Endodermal cell (in vitro differentiated cells): ENCODE data around the gene MTOR. TPM values are rescaled to one million over a fixed set of nuclear protein-coding genes. Genes with fewer than 3 reads are reported as not detected.
"Not testable (repeated sequence)": the region's sequence is repeated elsewhere in the genome, so short reads cannot be mapped to it uniquely, and the experiment has no call there.

Experiments
- DNase-seq: peaks from one replicate; pipeline ENCODE4 v3.0.0-alpha.2; 2017
- H3K27ac ChIP-seq: 2 replicates; pipeline ENCODE4 v1.5.1; 2013; ENCODE audit warnings: mild to moderate bottlenecking, low read depth, low read length, moderate library complexity
- H3K27me3 ChIP-seq: 2 replicates; pipeline ENCODE4 v1.6.1; 2013; ENCODE audit warnings: mild to moderate bottlenecking, low read length, moderate library complexity; ENCODE audit not compliant: insufficient read depth, control insufficient read depth, poor library complexity, severe bottlenecking
- H3K36me3 ChIP-seq: 2 replicates; pipeline ENCODE4 v1.7.0; 2013; ENCODE audit warnings: mild to moderate bottlenecking, low read length, moderate library complexity; ENCODE audit not compliant: control insufficient read depth, insufficient read depth
- H3K4me1 ChIP-seq: one replicate; pipeline ENCODE4 v1.7.0; 2013; ENCODE audit warnings: low read length; ENCODE audit not compliant: control insufficient read depth, insufficient read depth
- H3K4me3 ChIP-seq: 2 replicates; pipeline ENCODE4 v1.5.1; 2013; ENCODE audit warnings: mild to moderate bottlenecking, low read length, moderate library complexity
- H3K9ac ChIP-seq: 2 replicates; pipeline ENCODE4 v1.6.1; 2013; ENCODE audit warnings: mild to moderate bottlenecking, low read length, moderate library complexity; ENCODE audit not compliant: poor library complexity, severe bottlenecking; ENCODE audit errors: extremely low read depth
- H3K9me3 ChIP-seq: 2 replicates; pipeline ENCODE4 v1.6.1; 2013; ENCODE audit warnings: mild to moderate bottlenecking, low read length, moderate library complexity; ENCODE audit not compliant: control insufficient read depth
- H3K27ac Mint-ChIP-seq: 2 replicates; pipeline ENCODE4 v1.8.0; 2020; ENCODE audit warnings: mixed read lengths
- H3K27me3 Mint-ChIP-seq: 2 replicates; pipeline ENCODE4 v1.8.0; 2021; ENCODE audit warnings: mild to moderate bottlenecking, mixed read lengths; ENCODE audit not compliant: insufficient read depth
- H3K36me3 Mint-ChIP-seq: 2 replicates; pipeline ENCODE4 v1.8.0; 2020; ENCODE audit warnings: low read depth, mixed read lengths
- H3K4me1 Mint-ChIP-seq: 2 replicates; pipeline ENCODE4 v1.8.0; 2020; ENCODE audit warnings: mixed read lengths
- H3K4me3 Mint-ChIP-seq: 2 replicates; pipeline ENCODE4 v1.8.0; 2020; ENCODE audit warnings: mild to moderate bottlenecking, moderate library complexity, mixed read lengths
- H3K9me3 Mint-ChIP-seq: 2 replicates; pipeline ENCODE4 v1.8.0; 2020; ENCODE audit warnings: mild to moderate bottlenecking, mixed read lengths
- CTCF ChIP-seq: fragments of 200-600 bp; sonication (generic); conservative IDR thresholded peaks from 2 replicates; pipeline ENCODE4 v1.5.0; 2021; ENCODE audit warnings: antibody characterized with exemption, mild to moderate bottlenecking
- WGBS, 2 experiments: methylation state at CpG; one replicate each; pipeline versions ENCODE4 v1.1.5 to v1.1.7; 2013; ENCODE audit warnings: missing lambda C conversion rate in 2 of 2, mixed read lengths in 1 of 2; ENCODE audit not compliant: insufficient coverage in 1 of 2, insufficient read length in 1 of 2; 5-methylcytosine and 5-hydroxymethylcytosine counted together
- total RNA-seq, 2 donors: library from RNA; stranded (reverse); fragmentation: NEBNext Ultra II Directional in 1 of 2; extraction: Animal tissue kit (Norgen Biotek cat#: 25700) in 1 of 2; gene quantifications; 2 replicates in 1 of 2; 3 replicates in 1 of 2; pipeline ENCODE4 v1.2.1, GENCODE V29; 2021

MTOR gene
- total RNA-seq, 2 donors from 2014 or later = 69.0 to 78.3 TPM

- Histone ChIP-seq H3K36me3 (peaks cover 63% of the 10 kb centered on the region), H3K4me1 (no peaks in the 10 kb centered on the region), H3K4me3 (no peak overlapping the region), H3K9ac (no peak overlapping the region), H3K9me3 (no peaks in the 10 kb centered on the region), H3K27me3 (no peaks in the 10 kb centered on the region), H3K27ac (no peak overlapping the region)
- no peak overlapping the region for H3K27ac Mint-ChIP-seq
- DNase-seq = no peak
- WGBS, 2 experiments = 88 to 96% methylated on average over 11 to 12 of the region's 12 CpGs
- no peaks in the 10 kb centered on the region for H3K9me3 Mint-ChIP-seq
- TF ChIP-seq CTCF = no peak
- no peaks in the 10 kb centered on the region for H3K27me3 Mint-ChIP-seq
- no peak overlapping the region for H3K4me3 Mint-ChIP-seq
- H3K36me3 Mint-ChIP-seq = peaks cover 66% of the 10 kb centered on the region
- H3K4me1 Mint-ChIP-seq = no peaks in the 10 kb centered on the region
These were observed 181.4 kb downstream of the MTOR start for GRCh38 chr1:11080931-11081330.

GRCh38 chr1:11078631-11079030 lies 183.7 kb downstream of the MTOR start:
- H3K9me3 ChIP-seq = no peaks in the 10 kb centered on the region
- no peaks in the 10 kb centered on the region for H3K27me3 Mint-ChIP-seq
- H3K4me3 Mint-ChIP-seq = no peak overlapping the region
- no peak overlapping the region for H3K9ac ChIP-seq
- no peaks in the 10 kb centered on the region for H3K4me1 Mint-ChIP-seq
- no peak overlapping the region for H3K27ac ChIP-seq
- TF ChIP-seq CTCF = no peak
- peak overlapping the region; percentile 35 for H3K27ac Mint-ChIP-seq
- H3K36me3 Mint-ChIP-seq = peaks cover 70% of the 10 kb centered on the region
- H3K4me1 ChIP-seq = no peaks in the 10 kb centered on the region
- H3K4me3 ChIP-seq = no peak overlapping the region
- WGBS, 2 experiments = 96 to 100% methylated on average over 2 of the region's 2 CpGs
- H3K36me3 ChIP-seq = peaks cover 82% of the 10 kb centered on the region
- no peaks in the 10 kb centered on the region for H3K27me3 ChIP-seq
- H3K9me3 Mint-ChIP-seq = no peaks in the 10 kb centered on the region
- no peak for DNase-seq

- H3K36me3 Mint-ChIP-seq = peaks cover 76% of the 10 kb centered on the region
- H3K9me3 ChIP-seq, H3K9me3 Mint-ChIP-seq, H3K4me1 Mint-ChIP-seq, H3K4me1 ChIP-seq, H3K4me3 Mint-ChIP-seq, H3K27ac ChIP-seq, H3K27me3 Mint-ChIP-seq, H3K27me3 ChIP-seq, H3K27ac Mint-ChIP-seq, DNase-seq, H3K4me3 ChIP-seq, H3K9ac ChIP-seq: not testable (repeated sequence)
- WGBS, 2 experiments = 93 to 96% methylated on average over 5 to 7 of the region's 7 CpGs
- H3K36me3 ChIP-seq = peaks cover 90% of the 10 kb centered on the region
These were observed 189.0 kb downstream of the MTOR start for GRCh38 chr1:11073398-11073797.
